ENCODE data around the gene SYNE3.

GRCh38 chr14:95533391-95533821 is 17.0 kb upstream of the SYNE3 start:
- TF ChIP-seq CTCF (IDR thresholded peaks at IDR 0.05) (no peak), POLR2A (IDR thresholded peaks at IDR 0.05) (no peak)
